K562 (cell line): ENCODE data around the gene EOLA1. TPM values are rescaled to one million over a fixed set of nuclear protein-coding genes. Genes with fewer than 3 reads are reported as not detected.
"Not testable (repeated sequence)": the region's sequence is repeated elsewhere in the genome, so short reads cannot be mapped to it uniquely, and the experiment has no call there.

Experiments used
- ATAC-seq: fragments of 200-7000 bp; cut with Tn5 transposase; 3 replicates; pipeline ENCODE4 v1.9.1; 2020; ENCODE audit warnings: moderate library complexity
- BruUV-seq: library from RNA; stranded (reverse); fragments of 400-500 nt; replicated peaks from 2 replicates; lab custom pipeline; 2021; lab: Mats Ljungman, UMichigan
- CTCF ChIA-PET: fragments of 300-600 bp; formaldehyde crosslinking; extraction: SDS; loops from one replicate; lab custom pipeline; 2021; ENCODE audit warnings: low intra/inter-chr PET ratio; lab: Yijun Ruan, JAX
- POLR2A ChIA-PET: fragments of 300-600, 350-650 bp; sonication (Branson Sonifier 250); formaldehyde crosslinking; extraction: SDS; loops from one replicate; lab custom pipeline; 2021; ENCODE audit warnings: antibody characterized with exemption, inconsistent platforms; lab: Yijun Ruan, JAX
- DNase-seq, 4 experiments: peaks; one replicate each; pipeline versions ENCODE4 v3.0.0 to v3.0.0-alpha.2; 2011 to 2018; ENCODE audit warnings: low spot score in 3 of 4, mixed read lengths in 3 of 4; ENCODE audit errors: extremely low read depth in 1 of 4
- FAIRE-seq: peaks from 2 replicates; lab custom pipeline; 2011; peaks lifted over from hg19 to GRCh38; lab: Jason Lieb, UNC
- H2AFZ ChIP-seq: 2 replicates; pipeline ENCODE4 v1.6.0; 2011; ENCODE audit warnings: low read depth, low read length, control low read depth, inconsistent platforms
- H3K27ac ChIP-seq: fragments of 200-600 bp; 3 replicates; pipeline ENCODE4 v1.8.0; 2011; ENCODE audit warnings: low read depth, mild to moderate bottlenecking, control low read depth, inconsistent platforms, low read length, moderate library complexity, mixed read lengths; ENCODE audit errors: extremely low read depth
- H3K27me3 ChIP-seq, 2 experiments: fragments of 300-600 bp in 1 of 2; 2 replicates in 1 of 2; 3 replicates in 1 of 2; pipeline versions ENCODE4 v1.6.0 to v1.8.0; 2011; ENCODE audit warnings: inconsistent platforms in 2 of 2, low read length in 2 of 2, mild to moderate bottlenecking in 1 of 2, mixed read lengths in 1 of 2, moderate library complexity in 1 of 2; ENCODE audit not compliant: control insufficient read depth in 2 of 2, insufficient read depth in 2 of 2
- H3K36me3 ChIP-seq: fragments of 300-600 bp; 3 replicates; pipeline ENCODE4 v1.8.0; 2011; ENCODE audit warnings: mild to moderate bottlenecking, low read length, inconsistent platforms; ENCODE audit not compliant: control insufficient read depth, insufficient read depth
- H3K4me1 ChIP-seq, 2 experiments: fragments of 200-600 bp in 1 of 2; replicated peaks in 1 of 2; 2 replicates in 1 of 2; 3 replicates in 1 of 2; pipeline versions ENCODE4 v1.5.1 to v1.8.0; 2011; ENCODE audit warnings: inconsistent platforms in 2 of 2, low read length in 2 of 2, mild to moderate bottlenecking in 1 of 2, mixed read lengths in 1 of 2, moderate library complexity in 1 of 2; ENCODE audit not compliant: control insufficient read depth in 2 of 2, insufficient read depth in 2 of 2
- H3K4me2 ChIP-seq: 2 replicates; pipeline ENCODE4 v1.6.1; 2011; ENCODE audit warnings: low read length, control low read depth, inconsistent platforms, mixed read lengths; ENCODE audit not compliant: insufficient read depth
- H3K4me3 ChIP-seq: fragments of 200-600 bp; sonication (generic), shearing (Covaris generic); 2 replicates; pipeline ENCODE4 v1.5.1; 2016; ENCODE audit warnings: control low read depth, inconsistent platforms
- H3K79me2 ChIP-seq: fragments of 200-600 bp; 3 replicates; pipeline ENCODE4 v1.8.0; 2011; ENCODE audit warnings: low read length, inconsistent platforms; ENCODE audit not compliant: control insufficient read depth, insufficient read depth
- H3K9ac ChIP-seq, 2 experiments: 2 replicates each; pipeline versions ENCODE4 v1.6.0 to v1.6.1; 2011; ENCODE audit warnings: low read depth in 2 of 2, low read length in 2 of 2, control low read depth in 1 of 2, inconsistent platforms in 1 of 2, mild to moderate bottlenecking in 1 of 2, mixed read lengths in 1 of 2; ENCODE audit not compliant: insufficient read depth in 1 of 2
- H3K9me1 ChIP-seq: one replicate; pipeline ENCODE4 v1.6.0; 2011; ENCODE audit warnings: inconsistent platforms, mild to moderate bottlenecking, low read length, moderate library complexity; ENCODE audit not compliant: control insufficient read depth, insufficient read depth
- H3K9me3 ChIP-seq: replicated peaks from 2 replicates; pipeline ENCODE4 v1.5.1; 2011; ENCODE audit warnings: low read depth, low read length, inconsistent platforms; ENCODE audit not compliant: control insufficient read depth, insufficient read depth
- H4K20me1 ChIP-seq: replicated peaks from 2 replicates; pipeline ENCODE4 v1.6.1; 2011; ENCODE audit warnings: low read length, inconsistent platforms, mixed read lengths; ENCODE audit not compliant: control insufficient read depth, insufficient read depth
- ARID1B ChIP-seq: fragments of 450-650 bp; IDR thresholded peaks from 2 replicates; pipeline ENCODE4 v1.6.1; 2016; ENCODE audit warnings: antibody characterized with exemption, mild to moderate bottlenecking, inconsistent platforms
- CHAMP1 ChIP-seq: fragments of 450-650 bp; IDR thresholded peaks from 2 replicates; pipeline ENCODE4 v1.6.1; 2016; ENCODE audit warnings: mild to moderate bottlenecking
- CREM ChIP-seq: IDR thresholded peaks from 2 replicates; pipeline ENCODE4 v1.6.1; 2014; ENCODE audit warnings: antibody characterized with exemption, low read depth
- FOXK2 ChIP-seq, 2 experiments: fragments of 450-650 bp; IDR thresholded peaks in 1 of 2; conservative IDR thresholded peaks in 1 of 2; 2 replicates each; pipeline ENCODE4 v1.6.1; 2016; ENCODE audit warnings: low read depth in 2 of 2, mild to moderate bottlenecking in 1 of 2
- GTF2E2 ChIP-seq: fragments of 200-800 bp; sonication (Bioruptor generic); IDR thresholded peaks from 2 replicates; pipeline ENCODE4 v1.6.1; 2016; ENCODE audit warnings: missing genetic modification characterization, missing compliant biosample characterization
- KDM4B ChIP-seq, 2 experiments: fragments of 450-650 bp in 1 of 2; sonication (generic) in 1 of 2; IDR thresholded peaks; 2 replicates each; pipeline ENCODE4 v1.6.1; 2016 to 2017; ENCODE audit warnings: borderline replicate concordance in 2 of 2, antibody characterized with exemption in 1 of 2, low read depth in 1 of 2, mild to moderate bottlenecking in 1 of 2
- MCM5 ChIP-seq: fragments of 450-650 bp; IDR thresholded peaks from 2 replicates; pipeline ENCODE4 v1.6.1; 2016; ENCODE audit warnings: low read depth
- MTA1 ChIP-seq: fragments of 450-650 bp; IDR thresholded peaks from 2 replicates; pipeline ENCODE4 v1.6.1; 2017; ENCODE audit warnings: borderline replicate concordance
- RAD21 ChIP-seq, 2 experiments: fragments of 250-450 bp in 1 of 2; fragments of 450-650 bp in 1 of 2; sonication (Bioruptor Pico) in 1 of 2; formaldehyde crosslinking in 1 of 2; IDR thresholded peaks in 1 of 2; conservative IDR thresholded peaks in 1 of 2; 2 replicates each; pipeline versions ENCODE4 v1.4.0 to v1.8.0; 2020 to 2022; ENCODE audit warnings: mild to moderate bottlenecking in 2 of 2, moderate library complexity in 1 of 2
- SNAPC5 ChIP-seq: fragments of 250-450 bp; sonication (Bioruptor Pico); IDR thresholded peaks from 2 replicates; pipeline ENCODE4 v1.8.0; 2021; ENCODE audit warnings: moderate library complexity, mild to moderate bottlenecking, inconsistent platforms
- SP1 ChIP-seq: sonication (generic); formaldehyde crosslinking; IDR thresholded peaks from 2 replicates; pipeline ENCODE4 v1.8.1; 2022; ENCODE audit warnings: mild to moderate bottlenecking, missing genetic modification reagents
- ZC3H8 ChIP-seq: fragments of 450-650 bp; IDR thresholded peaks from 2 replicates; pipeline ENCODE4 v1.6.1; 2017
- ZNF766 ChIP-seq: fragments of 200-800 bp; sonication (Bioruptor generic); conservative IDR thresholded peaks from 2 replicates; pipeline ENCODE4 v1.6.1; 2016; ENCODE audit warnings: missing genetic modification characterization, missing compliant biosample characterization
- WGBS: fragments of 100-300 bp; shearing (Covaris generic); methylation state at CpG from one replicate; pipeline ENCODE4 v1.1.6; 2016; ENCODE audit warnings: low coverage, mixed read lengths; ENCODE audit not compliant: insufficient coverage; ENCODE audit errors: missing lambda C conversion rate; 5-methylcytosine and 5-hydroxymethylcytosine counted together
- in situ Hi-C: fragments of 300-500 bp; cut with MboI; formaldehyde crosslinking; loops from 4 replicates; pipeline ENCODE4 v1.15.0; 2018; ENCODE audit warnings: inconsistent platforms, mixed read lengths
- intact Hi-C: fragments of 100-400 bp; cut with micrococcal nuclease; formaldehyde crosslinking; loops from 2 replicates; pipeline ENCODE4 v1.14.2; 2022
- polyA plus RNA-seq, 8 experiments: library from polyadenylated mRNA; depleted of rRNA in 4 of 8; stranded (reverse) in 5 of 8; unstranded in 3 of 8; fragments of >200 nt; fragmentation: Nextera tagmentation in 2 of 8; fragmentation: Illumina TruSeq in 1 of 8; extraction: Ambion mirVana in 2 of 8; extraction: Trizol in 1 of 8; gene quantifications; 2 replicates each; pipeline versions ENCODE4 v1.2.1 to v1.2.3, GENCODE V29; 2011 to 2014; ENCODE audit warnings: inconsistent platforms in 1 of 8, missing spikeins in 1 of 8
- total RNA-seq, 7 experiments: library from RNA; depleted of rRNA in 6 of 7; stranded (reverse); fragments of >200 nt in 6 of 7; fragmentation: Illumina TruSeq in 2 of 7; extraction: Trizol in 2 of 7; gene quantifications; 2 replicates each; pipeline versions ENCODE4 v1.2.1 to v1.2.3, GENCODE V29; 2011 to 2021; ENCODE audit warnings: low replicate concordance in 1 of 7

The EOLA1 gene
- total and polyA plus RNA-seq, 9 of the 15 experiments (the other 6 are each of a cell fraction or from before 2014, with no cell fraction given): 6.3 to 32.9 (median 18.2) TPM

GRCh38 chrX:149520636-149521277 lies 20.1 kb upstream of the EOLA1 start:
- not testable (repeated sequence) for H3K4me3 ChIP-seq, H4K20me1 ChIP-seq, FAIRE-seq, H3K9ac ChIP-seq, ATAC-seq, H3K36me3 ChIP-seq, H3K9me3 ChIP-seq, H3K9me1 ChIP-seq
- in situ Hi-C loops: loop anchor here (25.0 kb wide), 1 partner anchor 117 kb away; the partner anchor contains the start of gene TMEM185A
- WGBS: 8% methylated on average over 3 of the region's 3 CpGs
- TF ChIP-seq ARID1B: 0 out of 2 replicates have a peak, but pooled peaks have one; percentile 14
- 0 out of 2 replicates have a peak, but pooled peaks have one; percentile 61 for TF ChIP-seq MTA1
- peak; percentile 59 for TF ChIP-seq CREM
- TF ChIP-seq FOXK2 (conservative IDR thresholded peaks at IDR 0.05 in 1 of 2, IDR thresholded peaks at IDR 0.05 in 1 of 2; ENCODE audit: low read depth in 2 of 2): 0 out of 4 replicates have a peak, but pooled peaks of 1 of the 2 experiments have one; percentile 20
- TF ChIP-seq, all 486 proteins: peak for 4; not testable (repeated sequence) for 482
- POLR2A ChIA-PET, H3K79me2 ChIP-seq, BruUV-seq, CTCF ChIA-PET, H3K27me3 ChIP-seq, DNase-seq, H3K27ac ChIP-seq, H3K4me2 ChIP-seq, intact Hi-C loops: not testable (repeated sequence)
- H3K4me1 ChIP-seq: peaks cover 7 to 11% of the 10 kb centered on the region in 2 experiments
- peak overlapping the region; percentile 36; the same call in 1 of the 2 replicates for H2AFZ ChIP-seq

GRCh38 chrX:149521438-149521837 lies 19.4 kb upstream of the EOLA1 start:
- Histone ChIP-seq H3K36me3 (no peaks in the 10 kb centered on the region), H3K27ac (no peak overlapping the region), H3K9ac (no peak overlapping the region), H4K20me1 (no peaks in the 10 kb centered on the region), H3K4me3 (no peak overlapping the region), H3K4me2 (no peak overlapping the region), H3K9me3 (no peaks in the 10 kb centered on the region), H3K4me1 (peaks cover 4 to 12% of the 10 kb centered on the region in 2 experiments; a peak in 4 of 5 replicates), H3K9me1 (no peaks in the 10 kb centered on the region), H3K27me3 (no peaks in the 10 kb centered on the region), H3K79me2 (no peaks in the 10 kb centered on the region), H2AFZ (0 out of 2 replicates have a peak overlapping the region, but pooled peaks have one; percentile 36)
- CTCF ChIA-PET: no interaction called here
- intact Hi-C loops: no loop called here
- DNase-seq (no peak), FAIRE-seq (no peak), ATAC-seq (no peak)
- no TSS peak for BruUV-seq
- POLR2A ChIA-PET: interaction anchor here (1.0 kb wide), 1 partner anchor 9 kb away, joined by 4 read pairs; no protein-coding TSS in a partner anchor
- WGBS: 16% methylated on average over 9 of the region's 9 CpGs
- in situ Hi-C loops: loop anchor here (25.0 kb wide), 1 partner anchor 116 kb away; the partner anchor contains the start of gene TMEM185A
- TF ChIP-seq ZNF766 (CRISPR knock-in tag): no peak
- no peak for TF ChIP-seq MCM5
- TF ChIP-seq SNAPC5: no peak
- no peak for TF ChIP-seq ZC3H8
- no peak for TF ChIP-seq CHAMP1
- TF ChIP-seq RAD21 (CRISPR knock-in tag; conservative IDR thresholded peaks at IDR 0.05 in 1 of 2, IDR thresholded peaks at IDR 0.05 in 1 of 2): no peak
- TF ChIP-seq GTF2E2: no peak
- no peak for TF ChIP-seq SP1 (CRISPR knock-in tag)
- TF ChIP-seq KDM4B (IDR thresholded peaks at IDR 0.05; ENCODE audit: borderline replicate concordance in 2 of 2, low read depth in 1 of 2): no peak
